IMR-90 (cell line): ENCODE data around the gene VSNL1. TPM values are rescaled to one million over a fixed set of nuclear protein-coding genes. Genes with fewer than 3 reads are reported as not detected.

Experiments used
- ATAC-seq: fragments of 200-7000 bp; cut with Tn5 transposase; 2 replicates; pipeline ENCODE4 v1.9.1; 2020; ENCODE audit warnings: low read depth, mild to moderate bottlenecking, moderate library complexity
- BruUV-seq: library from RNA; stranded (reverse); fragments of 400-500 nt; replicated peaks from 2 replicates; lab custom pipeline; 2021; lab: Mats Ljungman, UMichigan
- CTCF ChIA-PET: fragments of 300-600 bp; formaldehyde crosslinking; extraction: SDS; loops from one replicate; lab custom pipeline; 2021; ENCODE audit warnings: antibody characterized with exemption; lab: Yijun Ruan, JAX
- POLR2A ChIA-PET: fragments of 300-600 bp; sonication (Branson Sonifier 250); formaldehyde crosslinking; loops from one replicate; lab custom pipeline; 2022; ENCODE audit warnings: antibody characterized with exemption; ENCODE audit not compliant: unreplicated experiment; lab: Charles Lee
- DNase-seq: peaks from one replicate; pipeline ENCODE4 v3.0.0; 2013
- H2AFZ ChIP-seq: replicated peaks from 2 replicates; pipeline ENCODE3; 2013; ENCODE audit warnings: low read length, mild to moderate bottlenecking; ENCODE audit not compliant: poor library complexity
- H2AK5ac ChIP-seq: 2 replicates; pipeline ENCODE4 v1.6.1; 2013; ENCODE audit warnings: low read depth, low read length, inconsistent platforms
- H2AK9ac ChIP-seq: replicated peaks from 2 replicates; pipeline ENCODE3; 2013; ENCODE audit warnings: mild to moderate bottlenecking, low read depth, low read length, moderate library complexity; ENCODE audit not compliant: poor library complexity
- H2BK120ac ChIP-seq: 2 replicates; pipeline ENCODE4 v1.6.1; 2013; ENCODE audit warnings: low read depth, low read length, inconsistent platforms
- H2BK15ac ChIP-seq: 3 replicates; pipeline ENCODE4 v1.6.1; 2013; ENCODE audit warnings: low read depth, low read length, inconsistent platforms
- H2BK20ac ChIP-seq: 2 replicates; pipeline ENCODE4 v1.6.1; 2013; ENCODE audit warnings: low read depth, mild to moderate bottlenecking, inconsistent platforms, low read length, moderate library complexity
- H2BK5ac ChIP-seq: 2 replicates; pipeline ENCODE4 v1.6.1; 2013; ENCODE audit warnings: mild to moderate bottlenecking, low read depth, low read length, inconsistent platforms; ENCODE audit not compliant: poor library complexity, severe bottlenecking
- H3K14ac ChIP-seq: replicated peaks from 2 replicates; pipeline ENCODE4 v1.6.1; 2013; ENCODE audit warnings: low read depth, low read length, inconsistent platforms
- H3K18ac ChIP-seq: 2 replicates; pipeline ENCODE4 v1.6.1; 2013; ENCODE audit warnings: low read depth, low read length, control low read depth
- H3K23ac ChIP-seq: 2 replicates; pipeline ENCODE4 v1.6.1; 2013; ENCODE audit warnings: low read depth, low read length, inconsistent platforms
- H3K27ac ChIP-seq: 2 replicates; pipeline ENCODE4 v1.5.1; 2013; ENCODE audit warnings: mild to moderate bottlenecking, control low read depth, low read length; ENCODE audit not compliant: insufficient read depth
- H3K27me3 ChIP-seq: 2 replicates; pipeline ENCODE4 v1.6.1; 2013; ENCODE audit warnings: low read length; ENCODE audit not compliant: control insufficient read depth, insufficient read depth
- H3K36me3 ChIP-seq: 2 replicates; pipeline ENCODE4 v1.6.1; 2013; ENCODE audit warnings: low read length, mixed read lengths; ENCODE audit not compliant: control insufficient read depth, insufficient read depth
- H3K4ac ChIP-seq: 2 replicates; pipeline ENCODE4 v1.6.1; 2013; ENCODE audit warnings: low read depth, low read length, inconsistent platforms
- H3K4me1 ChIP-seq: 2 replicates; pipeline ENCODE4 v1.6.1; 2013; ENCODE audit warnings: low read length, mixed read lengths; ENCODE audit not compliant: control insufficient read depth, insufficient read depth
- H3K4me2 ChIP-seq: 2 replicates; pipeline ENCODE4 v1.6.1; 2013; ENCODE audit warnings: low read depth, mild to moderate bottlenecking, control low read depth, low read length, moderate library complexity
- H3K4me3 ChIP-seq: 2 replicates; pipeline ENCODE4 v1.5.1; 2013; ENCODE audit warnings: low read depth, mild to moderate bottlenecking, control low read depth, low read length, moderate library complexity; ENCODE audit not compliant: insufficient read depth
- H3K56ac ChIP-seq: 2 replicates; pipeline ENCODE4 v1.6.1; 2013; ENCODE audit warnings: low read length, inconsistent platforms; ENCODE audit not compliant: insufficient read depth; ENCODE audit errors: extremely low read depth
- H3K79me1 ChIP-seq, 2 experiments: 2 replicates each; pipeline ENCODE4 v1.6.1; 2013; ENCODE audit warnings: low read length in 2 of 2, inconsistent platforms in 1 of 2, low read depth in 1 of 2
- H3K9ac ChIP-seq: 2 replicates; pipeline ENCODE4 v1.6.1; 2013; ENCODE audit warnings: low read depth, low read length, control low read depth
- H3K9me1 ChIP-seq: 2 replicates; pipeline ENCODE4 v1.6.1; 2013; ENCODE audit warnings: low read length, inconsistent platforms; ENCODE audit not compliant: insufficient read depth
- H3K9me3 ChIP-seq: 2 replicates; pipeline ENCODE4 v1.6.1; 2013; ENCODE audit warnings: low read length; ENCODE audit not compliant: control insufficient read depth, insufficient read depth
- H4K20me1 ChIP-seq: 2 replicates; pipeline ENCODE4 v1.6.1; 2013; ENCODE audit warnings: low read length, inconsistent platforms; ENCODE audit not compliant: insufficient read depth
- H4K5ac ChIP-seq: 2 replicates; pipeline ENCODE4 v1.6.1; 2013; ENCODE audit warnings: mild to moderate bottlenecking, low read depth, low read length, control low read depth
- H4K8ac ChIP-seq, 2 experiments: 2 replicates each; pipeline ENCODE4 v1.6.1; 2013; ENCODE audit warnings: low read depth in 2 of 2, low read length in 2 of 2, control low read depth in 1 of 2, inconsistent platforms in 1 of 2
- H4K91ac ChIP-seq: 2 replicates; pipeline ENCODE4 v1.6.1; 2013; ENCODE audit warnings: low read depth, low read length, inconsistent platforms; ENCODE audit not compliant: insufficient read depth
- CHD1 ChIP-seq: IDR thresholded peaks from 2 replicates; pipeline ENCODE4 v1.6.1; 2012; ENCODE audit warnings: low read depth, low read length, improper control_type of control experiment
- RFX5 ChIP-seq: IDR thresholded peaks from 2 replicates; pipeline ENCODE4 v1.8.0; 2012; ENCODE audit warnings: low read depth, mild to moderate bottlenecking, low read length, moderate library complexity
- WGBS, 2 experiments: methylation state at CpG; one replicate each; pipeline versions ENCODE4 v1.1.5 to v1.1.7; 2013; ENCODE audit warnings: missing lambda C conversion rate in 2 of 2; ENCODE audit not compliant: insufficient read length in 1 of 2; ENCODE audit errors: extremely low coverage in 2 of 2; 5-methylcytosine and 5-hydroxymethylcytosine counted together
- dilution Hi-C: fragments of 300-500 bp; cut with HindIII; formaldehyde crosslinking; loops from one replicate; pipeline ENCODE4 v1.14.3; 2018; ENCODE audit warnings: low sequenced_read_pairs; ENCODE audit not compliant: unreplicated experiment
- in situ Hi-C: fragments of 300-500 bp; cut with MboI; formaldehyde crosslinking; loops from 3 replicates; pipeline ENCODE4 v1.14.3; 2019; ENCODE audit warnings: low sequenced_read_pairs, inconsistent platforms, mixed read lengths
- intact Hi-C: fragments of 100-400 bp; cut with micrococcal nuclease; formaldehyde crosslinking; loops from 2 replicates; pipeline ENCODE4 v1.10.0; 2022
- polyA plus RNA-seq, 3 experiments: library from polyadenylated mRNA; depleted of rRNA; stranded (reverse); fragments of >200 nt; gene quantifications; 2 replicates each; pipeline ENCODE4 v1.2.3, GENCODE V29; 2012; ENCODE audit warnings: low replicate concordance in 1 of 3
- total RNA-seq: library from RNA; depleted of rRNA; stranded (reverse); fragments of >200 nt; gene quantifications from 2 replicates; pipeline ENCODE4 v1.2.3, GENCODE V29; 2012

The VSNL1 gene
- total and polyA plus RNA-seq, 2 of the 4 experiments (the other 2 are of a cell fraction) = 0.32 to 0.36 TPM

- DNase-seq = no peak
- Histone ChIP-seq H3K9me3 (no peaks in the 10 kb centered on the region), H3K4ac (no peak overlapping the region), H4K8ac (no peak overlapping the region), H3K4me3 (no peak overlapping the region), H2BK15ac (no peak overlapping the region), H2BK20ac (no peak overlapping the region), H3K36me3 (no peaks in the 10 kb centered on the region), H3K56ac (no peak overlapping the region), H3K23ac (no peak overlapping the region), H4K5ac (no peak overlapping the region), H4K91ac (no peak overlapping the region), H3K14ac (no peak overlapping the region), H3K4me1 (no peaks in the 10 kb centered on the region), H3K27me3 (no peaks in the 10 kb centered on the region), H4K20me1 (no peaks in the 10 kb centered on the region), H2BK120ac (no peak overlapping the region), H3K9ac (no peak overlapping the region), H2AK9ac (no peak overlapping the region), H2AK5ac (no peak overlapping the region), H3K9me1 (no peaks in the 10 kb centered on the region), H3K4me2 (no peak overlapping the region), H3K79me1 (no peaks in the 10 kb centered on the region), H2AFZ (no peak overlapping the region), H3K27ac (no peak overlapping the region), H3K18ac (no peak overlapping the region), H2BK5ac (no peak overlapping the region)
- no CpG with 5 or more reads among the region's 2 CpGs for WGBS, 2 experiments
- BruUV-seq = no TSS peak
- peak; percentile 90 for TF ChIP-seq RFX5
- TF ChIP-seq CHD1 = no peak
- POLR2A ChIA-PET = no interaction called here
- ATAC-seq = no peak
- intact Hi-C loops = no loop called here
- CTCF ChIA-PET = no interaction called here
- dilution Hi-C loops = no loop called here
- in situ Hi-C loops = no loop called here
These were observed 19.7 kb upstream of the VSNL1 start for GRCh38 chr2:17520761-17521160.
